Prostate gland (tissue), 2 donors: Measurements from ENCODE around the gene ASCC2. TPM values are rescaled to one million over a fixed set of nuclear protein-coding genes. Genes with fewer than 3 reads are reported as not detected.
A peak's percentile ranks its signal among the peaks of the same experiment; 100 is the strongest.

Source experiments
- DNase-seq: peaks from one replicate; pipeline ENCODE4 v3.0.0-alpha.2; 2019; ENCODE audit warnings: low spot score
- H3K27ac ChIP-seq, 2 donors: fragments of 200-600 bp; sonication (generic); 2 replicates each; pipeline ENCODE4 v1.5.1; 2017 to 2019
- H3K27me3 ChIP-seq: fragments of 200-600 bp; sonication (generic); replicated peaks from 2 replicates; pipeline ENCODE4 v1.5.1; 2019; ENCODE audit not compliant: insufficient read depth
- H3K36me3 ChIP-seq, 2 donors: fragments of 200-600 bp; sonication (generic); 1 replicate in 1 of 2; 2 replicates in 1 of 2; pipeline versions ENCODE4 v1.5.1 to v1.8.1; 2017 to 2019
- H3K4me1 ChIP-seq: fragments of 200-600 bp; sonication (generic); replicated peaks from 2 replicates; pipeline ENCODE4 v1.5.1; 2019
- H3K4me3 ChIP-seq, 2 donors: fragments of 200-600 bp; sonication (generic); 2 replicates each; pipeline ENCODE4 v1.5.1; 2017 to 2019
- H3K9me3 ChIP-seq: fragments of 200-600 bp; sonication (generic); 2 replicates; pipeline ENCODE4 v1.5.1; 2017
- POLR2A ChIP-seq: fragments of 450-650 bp; IDR thresholded peaks from one replicate; pipeline ENCODE4 v1.6.1; 2016; ENCODE audit warnings: antibody characterized with exemption, mild to moderate bottlenecking
- POLR2AphosphoS5 ChIP-seq: sonication (generic); formaldehyde crosslinking; IDR thresholded peaks from one replicate; pipeline ENCODE4 v1.6.1; 2017; ENCODE audit warnings: antibody characterized with exemption
- WGBS: methylation state at CpG from one replicate; pipeline ENCODE4 v1.1.5; 2018; 5-methylcytosine and 5-hydroxymethylcytosine counted together
- intact Hi-C: fragments of 100-400 bp; cut with DNase I; formaldehyde crosslinking; loops from one replicate; pipeline ENCODE4 v1.14.2; 2022
- total RNA-seq, 2 donors: library from RNA; depleted of rRNA; stranded (reverse); fragments of >200 nt; gene quantifications; one replicate each; pipeline ENCODE4 v1.1.0, GENCODE V29; 2016
- TF ChIP-seq, protein P1 (sequence below), 4 experiments: fragments of 200-600 bp in 2 of 4; fragments of 450-650 bp in 2 of 4; sonication (generic) in 2 of 4; IDR thresholded peaks; 1 replicate in 3 of 4; 2 replicates in 1 of 4; pipeline ENCODE4 v1.5.1; 2016 to 2019; ENCODE audit warnings: antibody characterized with exemption in 4 of 4, mild to moderate bottlenecking in 2 of 4, moderate library complexity in 2 of 4

The ASCC2 gene
- total RNA-seq, 2 donors from 2014 or later, result 42.5 to 82.6 TPM

DNA sequence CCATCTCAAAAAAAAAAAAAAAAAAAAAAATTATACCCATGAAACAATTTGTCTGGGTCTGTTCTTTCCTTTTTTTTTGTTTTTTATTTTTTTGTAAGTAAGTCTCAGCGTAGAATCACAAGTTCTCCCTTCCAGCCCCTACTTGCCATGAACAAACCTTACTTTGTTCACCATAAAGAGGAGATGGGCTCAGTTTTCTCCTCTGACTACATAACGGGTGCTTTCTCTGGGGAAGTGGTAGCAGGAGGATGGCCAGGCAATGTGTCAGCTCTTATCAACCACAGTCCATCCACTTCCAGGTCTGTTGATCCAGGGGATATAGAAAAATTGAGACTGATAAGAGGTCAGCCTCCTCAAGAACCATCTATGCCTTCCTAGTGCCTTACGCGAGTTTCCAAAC, 11.0 kb downstream of the ASCC2 start:
- intact Hi-C loops, result no loop called here
- no peak overlapping the region for H3K27ac ChIP-seq
- H3K4me1 ChIP-seq, result no peaks in the 10 kb centered on the region
- no peaks in the 10 kb centered on the region for H3K9me3 ChIP-seq
- H3K27me3 ChIP-seq, result no peaks in the 10 kb centered on the region
- H3K4me3 ChIP-seq, result no peak overlapping the region
- no peak for DNase-seq
- 87% methylated on average over 4 of the region's 4 CpGs for WGBS
- TF ChIP-seq POLR2A (no peak), POLR2AphosphoS5 (no peak)
- TF ChIP-seq, protein P1, sequence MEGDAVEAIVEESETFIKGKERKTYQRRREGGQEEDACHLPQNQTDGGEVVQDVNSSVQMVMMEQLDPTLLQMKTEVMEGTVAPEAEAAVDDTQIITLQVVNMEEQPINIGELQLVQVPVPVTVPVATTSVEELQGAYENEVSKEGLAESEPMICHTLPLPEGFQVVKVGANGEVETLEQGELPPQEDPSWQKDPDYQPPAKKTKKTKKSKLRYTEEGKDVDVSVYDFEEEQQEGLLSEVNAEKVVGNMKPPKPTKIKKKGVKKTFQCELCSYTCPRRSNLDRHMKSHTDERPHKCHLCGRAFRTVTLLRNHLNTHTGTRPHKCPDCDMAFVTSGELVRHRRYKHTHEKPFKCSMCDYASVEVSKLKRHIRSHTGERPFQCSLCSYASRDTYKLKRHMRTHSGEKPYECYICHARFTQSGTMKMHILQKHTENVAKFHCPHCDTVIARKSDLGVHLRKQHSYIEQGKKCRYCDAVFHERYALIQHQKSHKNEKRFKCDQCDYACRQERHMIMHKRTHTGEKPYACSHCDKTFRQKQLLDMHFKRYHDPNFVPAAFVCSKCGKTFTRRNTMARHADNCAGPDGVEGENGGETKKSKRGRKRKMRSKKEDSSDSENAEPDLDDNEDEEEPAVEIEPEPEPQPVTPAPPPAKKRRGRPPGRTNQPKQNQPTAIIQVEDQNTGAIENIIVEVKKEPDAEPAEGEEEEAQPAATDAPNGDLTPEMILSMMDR (IDR thresholded peaks at IDR 0.05), result no peak
- H3K36me3 ChIP-seq, result peaks cover 4 to 6% of the 10 kb centered on the region in 2 donors

GRCh38 chr22:29825578-29825977, 12.5 kb downstream of the ASCC2 start:
- H3K9me3 ChIP-seq, result no peaks in the 10 kb centered on the region
- no peak overlapping the region for H3K4me3 ChIP-seq
- H3K27me3 ChIP-seq, result no peaks in the 10 kb centered on the region
- TF ChIP-seq, protein P1 (IDR thresholded peaks at IDR 0.05), result no peak
- TF ChIP-seq POLR2A, result no peak
- no peak for TF ChIP-seq POLR2AphosphoS5
- H3K36me3 ChIP-seq, result peaks cover 0 to 3% of the 10 kb centered on the region in 2 donors
- DNase-seq, result no peak
- intact Hi-C loops, result no loop called here
- 88% methylated on average over 17 of the region's 17 CpGs for WGBS
- H3K27ac ChIP-seq, result no peak overlapping the region
- H3K4me1 ChIP-seq, result no peaks in the 10 kb centered on the region

DNA sequence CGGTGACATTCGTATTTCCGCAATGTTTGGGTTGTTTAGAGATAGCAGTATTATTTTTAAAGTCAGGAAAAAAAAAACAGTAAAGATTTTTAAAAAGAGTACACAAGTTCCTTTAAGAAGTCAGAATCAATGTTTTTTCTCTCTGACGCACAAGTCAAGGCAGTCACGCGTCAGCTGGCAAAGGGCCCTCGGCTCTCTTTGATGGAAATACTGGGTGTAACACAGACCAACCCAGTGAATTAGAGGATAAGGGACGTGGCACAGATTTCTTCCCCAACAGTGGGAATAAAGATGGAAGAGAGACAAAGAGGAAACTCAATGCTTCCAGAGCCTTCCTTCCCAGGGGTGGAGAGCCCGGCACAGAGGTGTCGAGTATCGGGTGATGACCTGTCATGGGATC, 13.4 kb downstream of the ASCC2 start:
- WGBS, result 89% methylated on average over 11 of the region's 11 CpGs
- no peak for TF ChIP-seq POLR2AphosphoS5
- TF ChIP-seq, protein P1 (IDR thresholded peaks at IDR 0.05), result no peak
- TF ChIP-seq POLR2A, result no peak
- DNase-seq, result no peak
- Histone ChIP-seq H3K27ac (no peak overlapping the region), H3K36me3 (no peaks in the 10 kb centered on the region), H3K4me1 (no peaks in the 10 kb centered on the region), H3K4me3 (no peak overlapping the region), H3K27me3 (no peaks in the 10 kb centered on the region), H3K9me3 (no peaks in the 10 kb centered on the region)
- intact Hi-C loops, result no loop called here

DNA sequence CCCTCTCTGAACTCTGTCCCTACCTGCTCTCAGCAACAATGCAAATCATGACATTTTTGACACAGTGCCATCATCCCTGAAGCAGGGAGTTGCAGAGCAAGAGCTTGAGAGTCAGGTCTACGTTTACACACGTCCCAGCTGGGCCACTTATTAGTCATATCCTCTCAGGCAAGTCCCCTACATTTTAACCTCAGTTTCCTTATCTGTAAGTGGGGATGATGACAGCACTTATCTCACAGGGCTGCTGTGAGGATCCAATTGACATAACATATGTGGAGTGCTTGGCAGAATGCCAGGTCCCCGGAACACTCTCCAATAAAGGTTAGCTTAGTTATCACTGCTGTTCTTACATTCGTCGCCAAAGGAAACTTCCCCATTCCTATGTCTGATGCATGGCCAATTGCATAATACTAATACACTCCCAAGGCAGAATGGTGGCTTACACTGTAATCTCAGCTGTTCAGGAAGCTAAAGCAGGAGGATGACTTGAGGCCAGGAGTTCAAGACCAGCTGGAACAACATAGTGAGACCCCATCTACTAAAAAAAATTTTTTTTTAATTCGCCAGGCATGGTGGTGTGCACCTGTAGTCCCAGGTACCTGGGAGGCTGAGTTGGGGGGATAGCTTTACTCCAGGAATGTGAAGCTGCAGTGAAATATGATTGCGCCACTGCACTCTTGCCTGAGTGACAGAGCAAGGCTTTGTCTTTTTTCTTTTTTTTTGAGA, 16.6 kb downstream of the ASCC2 start:
- intact Hi-C loops, result no loop called here
- H3K4me1 ChIP-seq, result no peaks in the 10 kb centered on the region
- no peak overlapping the region for H3K4me3 ChIP-seq
- TF ChIP-seq POLR2AphosphoS5, result peak; percentile 82
- TF ChIP-seq, protein P1 (IDR thresholded peaks at IDR 0.05), result no peak
- H3K27me3 ChIP-seq, result no peaks in the 10 kb centered on the region
- H3K27ac ChIP-seq, result peak overlapping the region; percentile 5 to 8
- no peaks in the 10 kb centered on the region for H3K36me3 ChIP-seq
- WGBS, result 44% methylated on average over 7 of the region's 7 CpGs
- no peaks in the 10 kb centered on the region for H3K9me3 ChIP-seq
- peak; percentile 83 for DNase-seq

- H3K27ac ChIP-seq, result peak overlapping the region; percentile 5 to 8
- no peak overlapping the region for H3K4me3 ChIP-seq
- H3K9me3 ChIP-seq, result no peaks in the 10 kb centered on the region
- intact Hi-C loops, result no loop called here
- TF ChIP-seq, protein P1 (IDR thresholded peaks at IDR 0.05), result no peak
- TF ChIP-seq POLR2A (no peak), POLR2AphosphoS5 (no peak)
- no peaks in the 10 kb centered on the region for H3K27me3 ChIP-seq
- no peaks in the 10 kb centered on the region for H3K36me3 ChIP-seq
- no peak for DNase-seq
- no peaks in the 10 kb centered on the region for H3K4me1 ChIP-seq
- 58% methylated on average over 7 of the region's 7 CpGs for WGBS
These were observed 17.1 kb downstream of the ASCC2 start for GRCh38 chr22:29820961-29821290.
